ENCODE measurements around the gene LOC101059915.
"Not testable (repeated sequence)": the region's sequence is repeated elsewhere in the genome, so short reads cannot be mapped to it uniquely, and the experiment has no call there.

LOC101059915 gene

GRCh38 chrX:71644406-71644805, 22.9 kb upstream of the LOC101059915 start:
- DNase-seq: not testable (repeated sequence)

DNA sequence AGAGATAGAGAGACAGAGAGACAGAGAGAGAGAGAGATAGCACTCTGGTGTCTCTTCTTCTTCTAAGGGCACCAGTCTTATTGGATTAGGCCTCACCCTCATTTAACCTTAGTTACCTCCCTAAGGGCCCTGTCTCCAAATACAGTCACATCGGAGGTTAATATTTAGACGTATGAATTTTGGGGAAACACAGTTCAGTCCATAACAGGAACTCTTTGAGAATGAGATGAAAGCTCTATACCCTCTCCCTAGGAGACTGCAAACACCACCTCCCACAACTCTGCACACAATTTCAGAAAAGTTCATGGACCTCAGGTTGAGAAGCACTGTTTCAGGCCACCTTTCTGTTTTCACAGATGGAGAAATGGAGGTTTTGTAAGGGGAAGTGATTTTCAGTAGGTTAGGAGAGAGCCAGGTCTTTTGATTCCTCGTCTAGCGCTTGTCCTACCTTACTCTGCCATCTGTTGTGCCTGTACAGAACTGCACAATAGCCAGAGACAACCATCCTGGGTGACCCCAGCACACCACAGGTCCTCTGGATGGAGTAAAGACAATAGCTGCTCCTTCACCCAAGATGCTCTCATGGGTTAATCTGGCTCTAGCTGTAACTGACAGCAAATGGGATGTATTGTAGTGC, 16.9 kb upstream of the LOC101059915 start:
- DNase-seq: no peak

- peak; percentile 50 for DNase-seq
Observed at GRCh38 chrX:71652405-71652804, 14.9 kb upstream of the LOC101059915 start.

GRCh38 chrX:71653344-71653743, 14.0 kb upstream of the LOC101059915 start:
- no peak for DNase-seq

DNA sequence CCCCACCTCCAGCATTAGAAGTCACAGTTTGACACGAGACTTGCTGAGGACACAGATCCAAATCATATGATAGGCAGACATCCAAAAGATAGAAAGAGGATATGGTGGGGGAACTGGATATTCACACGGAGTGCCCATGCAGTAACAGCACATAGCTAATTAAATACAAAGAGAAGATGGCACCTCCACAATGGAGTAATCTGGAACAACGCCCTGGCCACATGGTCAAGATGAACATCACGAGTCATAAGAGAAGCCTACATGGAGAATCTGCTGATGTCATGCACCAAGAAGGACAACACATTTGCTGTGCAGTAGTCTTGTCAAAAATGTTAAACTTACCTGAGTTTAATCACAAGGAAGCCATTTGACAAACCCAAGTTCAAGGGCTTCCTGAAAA, 10.1 kb upstream of the LOC101059915 start:
- no peak for DNase-seq

DNA sequence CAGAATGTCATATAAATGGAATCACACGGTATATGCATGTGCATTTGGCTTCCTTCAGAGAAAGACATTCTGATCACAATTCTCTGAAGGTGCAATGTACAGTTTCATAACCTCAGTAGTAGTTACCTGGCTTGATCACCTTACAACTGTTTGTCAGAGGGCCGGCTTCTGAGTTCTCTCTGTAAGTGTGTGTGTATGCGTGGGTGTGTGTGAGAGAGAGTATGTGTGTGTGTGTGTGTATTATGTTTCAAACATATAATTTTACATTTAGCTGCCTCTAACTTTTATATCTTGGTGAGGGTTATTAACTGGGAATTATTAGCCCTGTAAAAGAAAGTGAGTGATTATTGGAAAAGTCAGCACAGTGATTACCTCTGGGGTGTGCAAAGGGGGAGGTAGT, 8.0 kb upstream of the LOC101059915 start:
- DNase-seq: no peak

- no peak for DNase-seq
Observed at GRCh38 chrX:71659959-71660358, 7.4 kb upstream of the LOC101059915 start.

GRCh38 chrX:71660562-71661416, 6.6 kb upstream of the LOC101059915 start:
- no peak for DNase-seq

DNA sequence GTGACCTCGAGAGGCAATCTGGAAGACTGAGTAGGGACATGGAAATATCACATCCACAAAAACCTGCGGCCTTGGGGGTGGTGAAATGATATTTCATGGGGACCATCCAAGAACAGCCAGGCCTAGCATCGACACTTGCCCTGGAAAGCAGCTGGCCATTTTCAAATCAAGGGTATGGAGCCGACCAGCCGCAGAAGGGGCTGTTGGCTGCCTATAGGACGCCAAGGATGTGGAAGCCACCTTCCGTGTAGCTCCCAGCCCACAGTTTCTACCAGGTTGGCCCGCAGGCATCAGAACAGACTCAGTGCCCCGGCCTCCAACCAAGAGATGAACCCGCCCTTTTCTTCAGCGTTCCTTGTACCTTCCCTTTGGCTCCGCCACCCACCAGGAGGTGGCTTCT, 5.4 kb upstream of the LOC101059915 start:
- no peak for DNase-seq

DNA sequence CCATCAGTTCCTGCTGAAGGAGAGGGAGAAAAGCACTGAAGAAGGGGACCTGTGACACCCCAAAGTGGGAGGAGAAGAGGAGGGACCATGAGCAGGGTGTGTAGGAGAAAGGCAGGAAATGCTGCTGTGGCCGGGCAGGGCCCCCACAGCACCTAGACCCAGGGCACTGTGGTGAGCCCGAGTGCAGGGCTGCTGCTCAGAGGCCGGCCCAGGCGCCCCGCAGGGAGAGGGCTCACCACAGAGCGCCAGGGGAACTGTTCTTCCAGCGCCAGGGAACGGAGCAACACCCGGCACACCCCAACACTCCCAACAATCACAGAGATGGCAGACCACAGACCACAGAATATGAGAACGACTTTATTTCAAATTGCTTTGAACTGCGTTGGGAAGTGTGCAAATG, 4.7 kb upstream of the LOC101059915 start:
- DNase-seq: not testable (repeated sequence)

GRCh38 chrX:71663238-71663637, 4.1 kb upstream of the LOC101059915 start:
- DNase-seq: peak; percentile 49

GRCh38 chrX:71664202-71664601, 3.1 kb upstream of the LOC101059915 start:
- DNase-seq: not testable (repeated sequence)

DNA sequence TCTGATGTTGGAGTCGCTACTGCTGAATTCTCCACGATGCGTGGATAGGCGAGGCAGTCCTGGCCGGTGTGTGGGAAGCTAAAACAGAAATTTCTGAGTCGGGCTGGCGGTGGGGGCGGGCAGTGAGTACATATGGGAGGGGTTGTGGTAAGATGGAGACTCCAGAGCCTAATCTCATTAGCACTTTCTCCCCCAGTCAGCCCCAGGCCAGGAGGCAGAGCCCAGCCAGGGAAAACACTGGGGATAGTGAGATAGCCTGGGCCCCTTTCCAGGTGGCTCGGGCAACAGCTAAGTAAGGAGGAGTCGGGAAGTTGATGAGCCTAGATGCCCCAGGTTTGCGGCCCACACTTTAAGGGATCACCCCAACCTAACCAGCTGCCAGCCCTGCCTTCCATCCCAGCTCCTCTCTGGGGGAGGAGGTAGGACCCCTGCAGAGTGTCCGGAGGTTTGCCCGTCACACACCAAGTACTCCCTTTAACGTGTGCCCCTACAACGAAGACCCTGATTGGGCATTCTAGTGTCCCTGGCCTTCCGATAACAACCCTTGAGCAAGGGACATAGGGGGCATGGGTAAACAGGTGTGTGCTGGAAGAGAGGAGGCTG, 2.4 kb upstream of the LOC101059915 start:
- no peak for DNase-seq

- DNase-seq: no peak
Observed at GRCh38 chrX:71665747-71666146, 1.6 kb upstream of the LOC101059915 start.

GRCh38 chrX:71666240-71667223, 814 bp upstream of the LOC101059915 start:
- DNase-seq: no peak

DNA sequence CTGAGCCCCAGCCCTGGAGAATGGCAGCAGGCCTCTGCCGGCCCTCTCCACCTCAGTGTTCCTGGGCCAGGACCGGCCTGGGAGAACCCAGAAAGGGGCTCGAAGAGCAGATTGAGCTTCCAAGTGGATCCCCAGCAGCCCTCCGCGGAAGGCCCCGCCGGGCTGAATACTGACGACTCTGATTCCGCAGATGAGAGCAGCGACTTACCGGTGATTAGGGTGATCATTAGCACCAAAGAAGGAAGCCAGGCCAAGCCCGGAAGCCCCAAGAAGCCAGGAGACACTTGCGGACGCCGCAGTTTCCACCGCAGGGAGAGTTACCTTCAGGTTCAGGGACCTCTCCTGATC, 876 bp downstream of the LOC101059915 start:
- DNase-seq: no peak

DNA sequence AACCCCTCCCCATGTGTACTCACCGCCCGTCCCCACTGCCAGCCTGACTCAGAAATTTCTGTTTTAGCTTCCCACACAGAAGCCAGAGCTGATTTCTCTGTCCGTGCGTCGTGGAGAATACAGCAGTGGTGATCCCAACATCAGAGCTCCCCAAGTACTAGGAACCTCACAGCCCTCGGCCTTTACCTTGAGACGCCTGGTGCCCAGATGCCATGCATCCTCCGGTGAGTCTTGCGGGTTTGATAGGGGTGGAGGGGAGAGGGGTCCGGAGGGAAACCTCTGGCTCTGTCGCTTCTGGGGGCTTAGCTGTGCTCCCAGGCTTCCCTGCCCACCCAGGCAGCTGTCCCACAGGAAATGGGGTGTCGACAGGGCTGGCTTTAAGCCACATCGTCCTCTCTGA, 2.1 kb downstream of the LOC101059915 start:
- DNase-seq: no peak

DNA sequence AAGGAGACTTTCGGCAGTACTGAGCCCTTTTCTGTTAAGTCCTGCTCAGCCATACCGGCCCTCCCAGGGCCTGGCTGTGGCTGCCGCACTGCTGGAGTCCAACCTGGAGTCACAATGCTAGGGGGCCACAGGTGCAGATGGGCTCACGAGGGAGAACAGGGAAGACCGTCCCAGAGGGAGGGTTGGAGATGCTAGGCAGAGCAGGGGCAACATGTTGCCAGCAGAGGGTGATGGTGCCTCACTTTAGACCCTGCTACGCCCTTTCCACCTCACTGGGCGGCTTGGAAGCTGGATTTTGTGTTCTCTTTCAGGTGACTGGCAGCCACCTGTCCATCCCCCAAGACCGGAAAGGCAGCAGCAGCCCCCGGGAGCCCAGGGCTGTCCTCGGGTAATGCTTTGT, 2.6 kb downstream of the LOC101059915 start:
- not testable (repeated sequence) for DNase-seq

- DNase-seq: no peak
Observed at GRCh38 chrX:71671043-71671780, 3.9 kb downstream of the LOC101059915 start.

- no peak for DNase-seq
Observed at GRCh38 chrX:71671938-71672337, 4.6 kb downstream of the LOC101059915 start.

GRCh38 chrX:71675636-71676035, 8.3 kb downstream of the LOC101059915 start:
- not testable (repeated sequence) for DNase-seq

Data from activated T-cell treated with anti-CD3 and anti-CD28 coated beads for 4 hours (primary cell).